Adrenal gland (tissue), 12 donors: ENCODE data around the gene LBX1. TPM values are rescaled to one million over a fixed set of nuclear protein-coding genes. Genes with fewer than 3 reads are reported as not detected.

Experiments
- DNase-seq, 7 donors: peaks; one replicate each; pipeline ENCODE4 v3.0.0-alpha.2; 2019 to 2020
- H3K27ac ChIP-seq, 5 donors: fragments of 200-600 bp; sonication (generic) in 4 of 5; 1 replicate in 3 of 5; 2 replicates in 2 of 5; pipeline versions ENCODE4 v1.5.1 to v1.8.0; 2016 to 2020; ENCODE audit warnings: mild to moderate bottlenecking in 1 of 5
- H3K27me3 ChIP-seq: fragments of 200-600 bp; 2 replicates; pipeline ENCODE4 v1.8.0; 2021
- H3K36me3 ChIP-seq, 2 donors: fragments of 200-600 bp; replicated peaks in 1 of 2; 1 replicate in 1 of 2; 2 replicates in 1 of 2; pipeline versions ENCODE4 v1.5.1 to v1.8.0; 2018 to 2022
- H3K4me1 ChIP-seq, 2 donors: fragments of 200-600 bp; replicated peaks in 1 of 2; 1 replicate in 1 of 2; 2 replicates in 1 of 2; pipeline versions ENCODE4 v1.5.1 to v1.8.0; 2018 to 2021
- H3K4me3 ChIP-seq, 4 donors: fragments of 200-600 bp; sonication (generic) in 3 of 4; one replicate each; pipeline ENCODE4 v1.5.1; 2016 to 2018
- H3K9me3 ChIP-seq, 3 donors: fragments of 200-600 bp; sonication (generic) in 1 of 3; replicated peaks in 1 of 3; 1 replicate in 2 of 3; 2 replicates in 1 of 3; pipeline versions ENCODE4 v1.5.1 to v1.8.0; 2016 to 2021
- CTCF ChIP-seq, 6 experiments: fragments of 450-650 bp in 4 of 6; fragments of 200-600 bp in 2 of 6; sonication (generic) in 1 of 6; IDR thresholded peaks; 1 replicate in 5 of 6; 2 replicates in 1 of 6; pipeline versions ENCODE4 v1.5.1 to v1.8.0; 2016 to 2021; ENCODE audit warnings: antibody characterized with exemption in 6 of 6, mild to moderate bottlenecking in 2 of 6, moderate library complexity in 1 of 6
- POLR2A ChIP-seq, 2 donors: fragments of 450-650 bp; IDR thresholded peaks; one replicate each; pipeline ENCODE4 v1.6.1; 2017; ENCODE audit warnings: antibody characterized with exemption in 2 of 2, mild to moderate bottlenecking in 2 of 2, moderate library complexity in 1 of 2
- WGBS, 4 donors: extraction: QIAGEN DNeasy Blood & Tissue Kit in 2 of 4; methylation state at CpG; one replicate each; pipeline versions ENCODE4 v1.1.5 to v1.1.7; 2013 to 2017; 5-methylcytosine and 5-hydroxymethylcytosine counted together
- intact Hi-C, 2 donors: fragments of 100-400 bp; cut with DNase I; formaldehyde crosslinking; loops; one replicate each; pipeline versions ENCODE4 v1.14.1 to v1.15.0; 2022 to 2023
- polyA plus RNA-seq, 3 donors: library from polyadenylated mRNA; stranded (reverse); fragments of 200-250 nt in 2 of 3; fragments of 350-450 nt in 1 of 3; fragmentation: Illumina TruSeq in 1 of 3; extraction: RNeasy Lipid Tissue Mini Kit (QIAGEN cat#74804) in 1 of 3; gene quantifications; one replicate each; pipeline ENCODE4 v1.2.3, GENCODE V29; 2013 to 2014
- total RNA-seq, 9 donors: library from RNA; depleted of rRNA in 4 of 9; stranded (reverse); fragments of >200 nt in 4 of 9; fragments of 120-200 nt in 1 of 9; fragmentation: NEBNext Ultra II Directional in 1 of 9; extraction: Animal tissue kit (Norgen Biotek cat#: 25700) in 1 of 9; gene quantifications; one replicate each; pipeline versions ENCODE4 v1.1.0 to v1.2.4, GENCODE V29; 2013 to 2023
- donor health status: healthy with polysubstance abuse.
- donor health status: Bipolar disorder and iron deficiency.
- donor health status: DM: yes; HTN: yes; CAD: no.
- donor health status: DM: no; HTN: no; CAD: no.
- donor health status: DM: no; HTN: no; CAD: no.
- donor health status: DM: yes; HTN: yes; CAD: no.

Gene LBX1
- total and polyA plus RNA-seq, 12 donors = 0.14 TPM; not detected in 11

- intact Hi-C loops = no loop called here
These were observed 41.5 kb upstream of the LBX1 start for GRCh38 chr10:101270763-101271162.

DNA sequence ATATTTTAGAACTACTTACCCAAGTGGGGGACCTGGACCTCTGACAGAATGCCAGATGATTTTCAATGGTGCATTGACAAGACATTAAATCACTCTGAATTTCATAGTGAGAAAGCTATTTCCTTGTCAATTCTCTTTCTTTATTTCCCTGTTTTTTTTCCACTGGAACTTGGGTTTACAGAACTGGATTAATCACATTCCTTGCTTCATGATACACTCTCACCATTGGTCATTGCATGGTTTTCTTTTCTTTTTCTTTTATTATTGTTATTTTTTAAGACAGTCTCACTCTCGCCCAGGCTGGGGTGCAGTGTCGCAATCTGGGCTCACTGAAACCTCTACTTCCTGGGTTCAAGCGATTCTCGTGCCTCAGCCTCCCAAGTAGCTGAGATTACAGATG is 38.5 kb upstream of the LBX1 start:
- Histone ChIP-seq H3K9me3 (no peaks in the 10 kb centered on the region), H3K27me3 (peaks cover 6% of the 10 kb centered on the region), H3K4me3 (no peak overlapping the region), H3K4me1 (no peaks in the 10 kb centered on the region), H3K27ac (no peak overlapping the region), H3K36me3 (no peaks in the 10 kb centered on the region)
- 74 to 88% (median 85%) methylated on average over 4 of the region's 4 CpGs for WGBS, 4 donors
- no peak for TF ChIP-seq POLR2A (IDR thresholded peaks at IDR 0.05)
- no peak for TF ChIP-seq CTCF (IDR thresholded peaks at IDR 0.05)
- intact Hi-C loops = no loop called here
- no peak for DNase-seq

More at GRCh38 chr10:101270763-101271162, 41.5 kb upstream of the LBX1 start:
- Histone ChIP-seq H3K36me3 (no peaks in the 10 kb centered on the region), H3K4me1 (no peaks in the 10 kb centered on the region), H3K4me3 (no peak overlapping the region), H3K27ac (no peak overlapping the region), H3K27me3 (peaks cover 6% of the 10 kb centered on the region), H3K9me3 (no peaks in the 10 kb centered on the region)
- TF ChIP-seq CTCF (IDR thresholded peaks at IDR 0.05) = no peak
- TF ChIP-seq POLR2A (IDR thresholded peaks at IDR 0.05) = no peak
- 57 to 75% (median 70%) methylated on average over 3 of the region's 3 CpGs for WGBS, 4 donors
- no peak for DNase-seq

DNA sequence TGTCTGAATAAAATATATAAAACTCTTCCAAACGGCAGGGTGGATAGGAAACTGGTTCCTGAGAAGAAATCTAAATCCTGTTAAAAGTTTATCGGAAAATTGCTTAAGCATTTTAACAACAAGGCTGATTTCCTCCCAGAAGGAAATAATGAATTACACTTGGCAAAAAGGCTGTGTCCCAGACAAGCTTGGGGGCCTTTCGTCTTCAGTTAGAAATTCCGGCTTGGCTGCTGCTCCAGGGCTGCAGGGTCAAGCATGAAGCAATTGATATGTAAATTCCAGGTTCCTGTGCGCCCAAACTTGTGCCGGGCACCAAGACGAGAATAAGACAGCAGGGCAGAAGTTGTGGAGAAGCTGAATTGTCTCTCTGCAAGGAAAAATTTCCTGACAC is 38.0 kb upstream of the LBX1 start:
- Histone ChIP-seq H3K36me3 (no peaks in the 10 kb centered on the region), H3K9me3 (no peaks in the 10 kb centered on the region), H3K27ac (no peak overlapping the region), H3K4me1 (no peaks in the 10 kb centered on the region), H3K4me3 (no peak overlapping the region), H3K27me3 (peaks cover 6% of the 10 kb centered on the region)
- intact Hi-C loops = no loop called here
- DNase-seq = no peak
- TF ChIP-seq CTCF (IDR thresholded peaks at IDR 0.05) (no peak), POLR2A (IDR thresholded peaks at IDR 0.05) (no peak)
- WGBS, 4 donors = 72 to 80% (median 73%) methylated on average over 7 of the region's 7 CpGs

DNA sequence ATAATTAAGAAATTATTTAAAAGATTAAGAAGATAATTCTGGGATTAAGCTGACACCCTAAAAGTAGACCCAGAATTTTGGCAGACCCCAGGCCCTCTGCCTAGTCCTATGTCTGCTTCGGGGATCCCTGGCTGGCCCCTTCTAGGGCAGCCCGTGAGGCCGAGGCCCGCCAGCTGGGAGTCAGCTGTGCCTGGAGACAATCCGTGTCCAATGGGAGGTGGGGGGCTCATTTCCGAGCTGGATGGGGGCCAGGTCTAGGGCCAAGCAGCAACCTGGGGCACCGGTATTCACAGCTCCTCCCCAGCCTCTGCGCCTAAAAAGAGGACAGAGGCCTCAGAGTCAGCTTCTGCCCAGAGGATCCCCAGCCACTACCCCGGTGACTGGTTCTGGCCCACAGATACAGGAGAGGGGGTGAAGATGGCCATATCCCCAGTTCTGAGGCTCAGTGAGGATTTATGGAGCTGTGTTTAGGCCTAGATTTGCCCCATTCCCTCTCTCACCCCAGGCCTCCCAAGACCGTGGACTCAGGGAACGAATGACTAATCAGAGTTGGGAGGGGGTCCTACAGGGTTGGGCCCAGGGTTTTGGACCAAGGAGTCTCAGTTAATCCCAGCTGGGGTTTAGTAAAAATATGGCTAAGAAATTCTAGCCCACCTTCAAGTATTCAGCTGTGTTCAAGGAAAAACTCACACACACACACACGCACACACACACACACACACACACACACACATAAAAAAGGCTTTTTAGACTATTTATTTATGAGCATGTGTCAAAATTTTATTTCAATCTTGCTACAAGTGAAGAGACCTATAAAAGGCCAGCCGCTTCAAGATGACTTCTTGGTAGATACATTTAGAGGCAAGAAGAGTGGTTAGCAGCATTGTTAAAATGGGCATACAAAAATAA is 37.4 kb upstream of the LBX1 start:
- WGBS, 4 donors = 79 to 83% (median 82%) methylated on average over 9 to 13 of the region's 13 CpGs
- DNase-seq = no peak
- no peaks in the 10 kb centered on the region for H3K4me1 ChIP-seq
- no peak overlapping the region for H3K27ac ChIP-seq
- TF ChIP-seq CTCF (IDR thresholded peaks at IDR 0.05) (no peak), POLR2A (IDR thresholded peaks at IDR 0.05) (no peak)
- intact Hi-C loops = no loop called here
- H3K36me3 ChIP-seq = no peaks in the 10 kb centered on the region
- H3K27me3 ChIP-seq = peaks cover 9% of the 10 kb centered on the region
- H3K9me3 ChIP-seq = no peaks in the 10 kb centered on the region
- H3K4me3 ChIP-seq = no peak overlapping the region
